ENCODE measurements around the gene CDH8.

CDH8 gene

GRCh38 chr16:62036101-62036801 lies at the start of gene CDH8:
Gene CDH8 (minus strand): TSS chr16:62036438. CDS start chr16:62021403, 15,035 bp downstream.
- DNase-seq: peak; percentile 36
- peak within 1 kb of the TSS; percentile 37 for H3K4me3 ChIP-seq (ENCODE audit: low read depth, low read length)
- in situ Hi-C loops (cut with HindIII; ENCODE audit: low pct_ligation_motif_present, low sequenced_read_pairs): no loop called here
- H3K36me3 ChIP-seq (replicated peaks): no peaks in the 10 kb centered on the region
- no peak within 1 kb of the TSS for H3K27ac ChIP-seq
- TF ChIP-seq CTCF (IDR thresholded peaks at IDR 0.05; ENCODE audit: low read depth, low read length, missing control alignments): no peak
- H3K27me3 ChIP-seq (replicated peaks): no peaks in the 10 kb centered on the region

- no peak for TF ChIP-seq CTCF (IDR thresholded peaks at IDR 0.05; ENCODE audit: low read depth, low read length, missing control alignments)
- Histone ChIP-seq H3K27me3 (replicated peaks) (no peaks in the 10 kb centered on the region), H3K36me3 (replicated peaks) (no peaks in the 10 kb centered on the region), H3K4me3 (ENCODE audit: low read depth, low read length) (no peak overlapping the region), H3K27ac (no peak overlapping the region)
- DNase-seq: peak; percentile 31
- in situ Hi-C loops (cut with HindIII; ENCODE audit: low pct_ligation_motif_present, low sequenced_read_pairs): no loop called here
Observed at GRCh38 chr16:62079236-62079635, 43.0 kb upstream of the CDH8 start.

- Histone ChIP-seq H3K27ac (no peak overlapping the region), H3K36me3 (replicated peaks) (no peaks in the 10 kb centered on the region), H3K4me3 (ENCODE audit: low read depth, low read length) (no peak overlapping the region), H3K27me3 (replicated peaks) (no peaks in the 10 kb centered on the region)
- TF ChIP-seq CTCF (IDR thresholded peaks at IDR 0.05; ENCODE audit: low read depth, low read length, missing control alignments): peak; percentile 55
- DNase-seq: peak; percentile 5
- in situ Hi-C loops (cut with HindIII; ENCODE audit: low pct_ligation_motif_present, low sequenced_read_pairs): no loop called here
Observed at GRCh38 chr16:62077998-62078397, 41.8 kb upstream of the CDH8 start.

GRCh38 chr16:62076886-62077285 lies 40.6 kb upstream of the CDH8 start:
- DNase-seq: no peak
- Histone ChIP-seq H3K27ac (no peak overlapping the region), H3K36me3 (replicated peaks) (no peaks in the 10 kb centered on the region), H3K4me3 (ENCODE audit: low read depth, low read length) (no peak overlapping the region), H3K27me3 (replicated peaks) (no peaks in the 10 kb centered on the region)
- no peak for TF ChIP-seq CTCF (IDR thresholded peaks at IDR 0.05; ENCODE audit: low read depth, low read length, missing control alignments)
- in situ Hi-C loops (cut with HindIII; ENCODE audit: low pct_ligation_motif_present, low sequenced_read_pairs): no loop called here

GRCh38 chr16:62068747-62069146 lies 32.5 kb upstream of the CDH8 start:
- Histone ChIP-seq H3K4me3 (ENCODE audit: low read depth, low read length) (no peak overlapping the region), H3K27ac (no peak overlapping the region), H3K27me3 (replicated peaks) (no peaks in the 10 kb centered on the region), H3K36me3 (replicated peaks) (no peaks in the 10 kb centered on the region)
- peak; percentile 46 for TF ChIP-seq CTCF (IDR thresholded peaks at IDR 0.05; ENCODE audit: low read depth, low read length, missing control alignments)
- in situ Hi-C loops (cut with HindIII; ENCODE audit: low pct_ligation_motif_present, low sequenced_read_pairs): no loop called here
- DNase-seq: no peak

GRCh38 chr16:62067981-62068380 lies 31.7 kb upstream of the CDH8 start:
- Histone ChIP-seq H3K27ac (no peak overlapping the region), H3K4me3 (ENCODE audit: low read depth, low read length) (no peak overlapping the region), H3K27me3 (replicated peaks) (no peaks in the 10 kb centered on the region), H3K36me3 (replicated peaks) (no peaks in the 10 kb centered on the region)
- in situ Hi-C loops (cut with HindIII; ENCODE audit: low pct_ligation_motif_present, low sequenced_read_pairs): no loop called here
- TF ChIP-seq CTCF (IDR thresholded peaks at IDR 0.05; ENCODE audit: low read depth, low read length, missing control alignments): no peak
- no peak for DNase-seq

Measured in brain microvascular endothelial cell (primary cell).